ENCODE data around the gene TGIF2. TPM values are rescaled to one million over a fixed set of nuclear protein-coding genes. Genes with fewer than 3 reads are reported as not detected.
A peak's percentile ranks its signal among the peaks of the same experiment; 100 is the strongest.

TGIF2 gene
- total RNA-seq, 1 experiment from 2014 or later = 71.1 TPM

- POLR2A ChIA-PET = no interaction called here
- Mint-ChIP-seq H3K4me3 (no peak overlapping the region), H3K27ac (peak overlapping the region; percentile 84)
These were observed 17.9 kb downstream of the TGIF2 start for GRCh38 chr20:36591281-36591680.

More at GRCh38 chr20:36591281-36591680, 17.9 kb downstream of the TGIF2 start:
- DNase-seq (ENCODE audit: low spot score) (no peak), ATAC-seq (no peak)
- Mint-ChIP-seq H3K36me3 (peaks cover 57% of the 10 kb centered on the region), H3K4me1 (peaks cover 41% of the 10 kb centered on the region), H3K9me3 (peaks cover 5% of the 10 kb centered on the region), H3K27me3 (ENCODE audit: low read depth) (no peaks in the 10 kb centered on the region)
- TF ChIP-seq, protein P1, sequence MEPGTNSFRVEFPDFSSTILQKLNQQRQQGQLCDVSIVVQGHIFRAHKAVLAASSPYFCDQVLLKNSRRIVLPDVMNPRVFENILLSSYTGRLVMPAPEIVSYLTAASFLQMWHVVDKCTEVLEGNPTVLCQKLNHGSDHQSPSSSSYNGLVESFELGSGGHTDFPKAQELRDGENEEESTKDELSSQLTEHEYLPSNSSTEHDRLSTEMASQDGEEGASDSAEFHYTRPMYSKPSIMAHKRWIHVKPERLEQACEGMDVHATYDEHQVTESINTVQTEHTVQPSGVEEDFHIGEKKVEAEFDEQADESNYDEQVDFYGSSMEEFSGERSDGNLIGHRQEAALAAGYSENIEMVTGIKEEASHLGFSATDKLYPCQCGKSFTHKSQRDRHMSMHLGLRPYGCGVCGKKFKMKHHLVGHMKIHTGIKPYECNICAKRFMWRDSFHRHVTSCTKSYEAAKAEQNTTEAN (CRISPR knock-in tag; IDR thresholded peaks at IDR 0.05) = no peak
- TF ChIP-seq, protein P2, sequence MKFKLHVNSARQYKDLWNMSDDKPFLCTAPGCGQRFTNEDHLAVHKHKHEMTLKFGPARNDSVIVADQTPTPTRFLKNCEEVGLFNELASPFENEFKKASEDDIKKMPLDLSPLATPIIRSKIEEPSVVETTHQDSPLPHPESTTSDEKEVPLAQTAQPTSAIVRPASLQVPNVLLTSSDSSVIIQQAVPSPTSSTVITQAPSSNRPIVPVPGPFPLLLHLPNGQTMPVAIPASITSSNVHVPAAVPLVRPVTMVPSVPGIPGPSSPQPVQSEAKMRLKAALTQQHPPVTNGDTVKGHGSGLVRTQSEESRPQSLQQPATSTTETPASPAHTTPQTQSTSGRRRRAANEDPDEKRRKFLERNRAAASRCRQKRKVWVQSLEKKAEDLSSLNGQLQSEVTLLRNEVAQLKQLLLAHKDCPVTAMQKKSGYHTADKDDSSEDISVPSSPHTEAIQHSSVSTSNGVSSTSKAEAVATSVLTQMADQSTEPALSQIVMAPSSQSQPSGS (CRISPR knock-in tag; IDR thresholded peaks at IDR 0.05; ENCODE audit: borderline replicate concordance, low read depth) = no peak
- TF ChIP-seq, protein P3, sequence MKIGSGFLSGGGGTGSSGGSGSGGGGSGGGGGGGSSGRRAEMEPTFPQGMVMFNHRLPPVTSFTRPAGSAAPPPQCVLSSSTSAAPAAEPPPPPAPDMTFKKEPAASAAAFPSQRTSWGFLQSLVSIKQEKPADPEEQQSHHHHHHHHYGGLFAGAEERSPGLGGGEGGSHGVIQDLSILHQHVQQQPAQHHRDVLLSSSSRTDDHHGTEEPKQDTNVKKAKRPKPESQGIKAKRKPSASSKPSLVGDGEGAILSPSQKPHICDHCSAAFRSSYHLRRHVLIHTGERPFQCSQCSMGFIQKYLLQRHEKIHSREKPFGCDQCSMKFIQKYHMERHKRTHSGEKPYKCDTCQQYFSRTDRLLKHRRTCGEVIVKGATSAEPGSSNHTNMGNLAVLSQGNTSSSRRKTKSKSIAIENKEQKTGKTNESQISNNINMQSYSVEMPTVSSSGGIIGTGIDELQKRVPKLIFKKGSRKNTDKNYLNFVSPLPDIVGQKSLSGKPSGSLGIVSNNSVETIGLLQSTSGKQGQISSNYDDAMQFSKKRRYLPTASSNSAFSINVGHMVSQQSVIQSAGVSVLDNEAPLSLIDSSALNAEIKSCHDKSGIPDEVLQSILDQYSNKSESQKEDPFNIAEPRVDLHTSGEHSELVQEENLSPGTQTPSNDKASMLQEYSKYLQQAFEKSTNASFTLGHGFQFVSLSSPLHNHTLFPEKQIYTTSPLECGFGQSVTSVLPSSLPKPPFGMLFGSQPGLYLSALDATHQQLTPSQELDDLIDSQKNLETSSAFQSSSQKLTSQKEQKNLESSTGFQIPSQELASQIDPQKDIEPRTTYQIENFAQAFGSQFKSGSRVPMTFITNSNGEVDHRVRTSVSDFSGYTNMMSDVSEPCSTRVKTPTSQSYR (CRISPR knock-in tag; IDR thresholded peaks at IDR 0.05) = no peak
- TF ChIP-seq ATF6 (CRISPR knock-in tag; IDR thresholded peaks at IDR 0.05) (no peak), MYBL2 (CRISPR knock-in tag; IDR thresholded peaks at IDR 0.05) (no peak), ZSCAN18 (CRISPR knock-in tag; IDR thresholded peaks at IDR 0.05) (no peak)
- TF ChIP-seq, protein P4, sequence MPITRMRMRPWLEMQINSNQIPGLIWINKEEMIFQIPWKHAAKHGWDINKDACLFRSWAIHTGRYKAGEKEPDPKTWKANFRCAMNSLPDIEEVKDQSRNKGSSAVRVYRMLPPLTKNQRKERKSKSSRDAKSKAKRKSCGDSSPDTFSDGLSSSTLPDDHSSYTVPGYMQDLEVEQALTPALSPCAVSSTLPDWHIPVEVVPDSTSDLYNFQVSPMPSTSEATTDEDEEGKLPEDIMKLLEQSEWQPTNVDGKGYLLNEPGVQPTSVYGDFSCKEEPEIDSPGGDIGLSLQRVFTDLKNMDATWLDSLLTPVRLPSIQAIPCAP (CRISPR knock-in tag; IDR thresholded peaks at IDR 0.05) = no peak
- CTCF ChIA-PET = interaction anchor here (0.7 to 3.0 kb wide), 11 partner anchors 10 to 727 kb away, joined by 3 to 15 read pairs (median 4); partner anchors contain the start of genes MYL9 and TGIF2
